K562 (cell line): Measurements from ENCODE around the gene ZNF358.

Experiments
- ATF3 ChIP-seq, 2 experiments: fragments of 450-650 bp in 1 of 2; sonication (generic) in 1 of 2; formaldehyde crosslinking in 1 of 2; IDR thresholded peaks in 1 of 2; conservative IDR thresholded peaks in 1 of 2; 2 replicates each; pipeline versions ENCODE4 v1.6.1 to v1.8.1; 2016 to 2023; ENCODE audit warnings: mild to moderate bottlenecking in 2 of 2, moderate library complexity in 2 of 2, inconsistent platforms in 1 of 2, missing genetic modification reagents in 1 of 2
- BRF1 ChIP-seq: IDR thresholded peaks from 3 replicates; pipeline ENCODE4 v1.6.1; 2011; ENCODE audit warnings: borderline replicate concordance, mild to moderate bottlenecking; ENCODE audit not compliant: insufficient read length; ENCODE audit errors: extremely low read depth
- HMG20B ChIP-seq: fragments of 250-450 bp; sonication (Bioruptor Pico); IDR thresholded peaks from 2 replicates; pipeline ENCODE4 v1.5.0; 2021; ENCODE audit warnings: mild to moderate bottlenecking
- PHF20 ChIP-seq: fragments of 450-650 bp; IDR thresholded peaks from 2 replicates; pipeline ENCODE4 v1.6.1; 2018; ENCODE audit not compliant: partially characterized antibody
- POLR2AphosphoS5 ChIP-seq: IDR thresholded peaks from 2 replicates; pipeline ENCODE4 v1.6.1; 2011; ENCODE audit warnings: mild to moderate bottlenecking, low read depth, low read length, moderate library complexity; ENCODE audit not compliant: control insufficient read depth, insufficient read depth
- USF1 ChIP-seq: sonication (generic); formaldehyde crosslinking; IDR thresholded peaks from 2 replicates; pipeline ENCODE4 v1.9.0; 2022; ENCODE audit warnings: mild to moderate bottlenecking, missing genetic modification reagents

DNA sequence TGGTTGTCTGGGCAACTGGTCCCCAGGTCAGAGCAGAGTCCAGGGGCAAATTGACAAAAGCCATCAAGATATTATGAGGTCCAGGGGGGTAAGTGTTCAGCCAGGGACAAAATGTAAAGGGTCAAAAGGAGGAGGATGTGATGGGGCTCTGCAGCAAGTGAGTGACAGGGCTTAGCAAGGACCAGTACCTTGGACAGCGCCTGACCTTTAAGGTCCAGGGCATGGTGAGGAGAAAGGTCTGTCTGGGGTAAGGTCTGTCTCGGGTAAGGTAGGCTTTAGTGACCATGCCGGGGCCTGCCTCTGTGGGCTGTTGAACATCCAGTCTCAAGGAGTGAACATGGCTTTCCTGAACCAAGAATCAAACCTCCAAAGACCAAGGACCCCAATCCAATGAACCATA, 6.3 kb upstream of the ZNF358 start:
- TF ChIP-seq POLR2AphosphoS5: no peak
- no peak for TF ChIP-seq ATF3 (IDR thresholded peaks at IDR 0.05)
- no peak for TF ChIP-seq ATF3 (CRISPR knock-in tag; conservative IDR thresholded peaks at IDR 0.05)
- TF ChIP-seq HMG20B (CRISPR knock-in tag): no peak
- TF ChIP-seq USF1: no peak
- no peak for TF ChIP-seq BRF1
- no peak for TF ChIP-seq PHF20
